GM23248 (cell line): ENCODE measurements around the gene TSGA10. TPM values are rescaled to one million over a fixed set of nuclear protein-coding genes. Genes with fewer than 3 reads are reported as not detected.
"Not testable (repeated sequence)": the region's sequence is repeated elsewhere in the genome, so short reads cannot be mapped to it uniquely, and the experiment has no call there.

ENCODE experiments used
- DNase-seq: peaks from one replicate; pipeline ENCODE4 v3.0.0-alpha.2; 2015
- H2AFZ ChIP-seq: fragments of 200-600 bp; sonication (generic); 2 replicates; pipeline ENCODE4 v1.6.1; 2016; ENCODE audit warnings: antibody characterized with exemption
- H3F3A ChIP-seq: fragments of 200-600 bp; sonication (generic); 2 replicates; pipeline ENCODE4 v1.6.1; 2016; ENCODE audit warnings: mild to moderate bottlenecking, antibody characterized with exemption, mixed run types; ENCODE audit not compliant: insufficient read depth
- H3K27ac ChIP-seq: fragments of 200-600 bp; sonication (generic); 2 replicates; pipeline ENCODE4 v1.5.1; 2016; ENCODE audit warnings: mild to moderate bottlenecking
- H3K27me3 ChIP-seq: fragments of 200-600 bp; sonication (generic); replicated peaks from 2 replicates; pipeline ENCODE4 v1.6.1; 2016; ENCODE audit warnings: mild to moderate bottlenecking; ENCODE audit not compliant: insufficient read depth
- H3K36me3 ChIP-seq: fragments of 200-600 bp; sonication (generic); 2 replicates; pipeline ENCODE4 v1.6.1; 2016; ENCODE audit warnings: low read depth, mild to moderate bottlenecking
- H3K4me1 ChIP-seq: fragments of 200-600 bp; sonication (generic); 2 replicates; pipeline ENCODE4 v1.6.1; 2016; ENCODE audit warnings: mild to moderate bottlenecking; ENCODE audit not compliant: insufficient read depth
- H3K4me2 ChIP-seq: fragments of 200-600 bp; sonication (generic); one replicate; pipeline ENCODE4 v1.6.1; 2016; ENCODE audit warnings: mild to moderate bottlenecking; ENCODE audit not compliant: unreplicated experiment
- H3K4me3 ChIP-seq: fragments of 200-600 bp; sonication (generic); 2 replicates; pipeline ENCODE4 v1.5.1; 2016; ENCODE audit warnings: mild to moderate bottlenecking
- H3K79me2 ChIP-seq: fragments of 200-600 bp; sonication (generic); 2 replicates; pipeline ENCODE4 v1.6.1; 2016; ENCODE audit warnings: mild to moderate bottlenecking; ENCODE audit not compliant: insufficient read depth
- H3K9ac ChIP-seq: fragments of 200-600 bp; sonication (generic); 2 replicates; pipeline ENCODE4 v1.6.1; 2016; ENCODE audit warnings: mild to moderate bottlenecking
- H3K9me2 ChIP-seq: fragments of 200-600 bp; sonication (generic); 2 replicates; pipeline ENCODE4 v1.6.1; 2016; ENCODE audit warnings: mixed run types, mild to moderate bottlenecking, moderate library complexity; ENCODE audit not compliant: insufficient read depth
- H3K9me3 ChIP-seq: fragments of 200-600 bp; sonication (generic); one replicate; pipeline ENCODE4 v1.6.1; 2017; ENCODE audit warnings: low read depth
- H4K20me1 ChIP-seq: fragments of 200-600 bp; sonication (generic); 2 replicates; pipeline ENCODE4 v1.6.0; 2016; ENCODE audit not compliant: insufficient read depth
- EZH2 ChIP-seq: fragments of 200-600 bp; sonication (generic); IDR thresholded peaks from 2 replicates; pipeline ENCODE4 v1.6.1; 2018; ENCODE audit warnings: antibody characterized with exemption, mild to moderate bottlenecking; ENCODE audit not compliant: insufficient read depth, poor library complexity, severe bottlenecking
- EZH2phosphoT487 ChIP-seq: fragments of 200-600 bp; sonication (generic); IDR thresholded peaks from 2 replicates; pipeline ENCODE4 v1.6.1; 2018; ENCODE audit warnings: antibody characterized with exemption, moderate library complexity, mild to moderate bottlenecking, low read depth; ENCODE audit not compliant: insufficient read depth
- WGBS, 2 experiments: methylation state at CpG; one replicate each; pipeline ENCODE4 v1.1.6; 2015 to 2017; ENCODE audit warnings: low lambda C conversion rate in 2 of 2, low coverage in 1 of 2; ENCODE audit errors: missing lambda C conversion rate in 2 of 2; 5-methylcytosine and 5-hydroxymethylcytosine counted together
- in situ Hi-C: fragments of 300-500 bp; cut with MboI; formaldehyde crosslinking; loops from 2 replicates; pipeline ENCODE4 v1.15.0; 2020
- polyA plus RNA-seq: library from polyadenylated mRNA; unstranded; fragments of >200 nt; fragmentation: Nextera tagmentation; extraction: Ambion mirVana; gene quantifications from 2 replicates; pipeline ENCODE4 v1.2.1, GENCODE V29; 2016
- total RNA-seq: library from RNA; depleted of rRNA; stranded (reverse); fragments of >200 nt; shearing (Covaris generic); gene quantifications from 2 replicates; pipeline ENCODE4 v1.2.3, GENCODE V29; 2014

The TSGA10 gene
- total and polyA plus RNA-seq, 2 experiments from 2014 or later, result 1.2 to 1.4 TPM

- WGBS, 2 experiments, result 44 to 55% methylated on average over 4 of the region's 4 CpGs
- no peak overlapping the region for H3K9ac ChIP-seq
- H3F3A ChIP-seq, result no peaks in the 10 kb centered on the region
- H3K27me3 ChIP-seq, result no peaks in the 10 kb centered on the region
- H3K36me3 ChIP-seq, result no peaks in the 10 kb centered on the region
- no peak overlapping the region for H3K27ac ChIP-seq
- H3K79me2 ChIP-seq, result no peaks in the 10 kb centered on the region
- H4K20me1 ChIP-seq, result no peaks in the 10 kb centered on the region
- H3K4me1 ChIP-seq, result no peaks in the 10 kb centered on the region
- no peak overlapping the region for H3K4me2 ChIP-seq
- H3K9me2 ChIP-seq, result no peaks in the 10 kb centered on the region
- in situ Hi-C loops, result no loop called here
- H3K4me3 ChIP-seq, result no peak overlapping the region
- H3K9me3 ChIP-seq, result no peaks in the 10 kb centered on the region
- no peak overlapping the region for H2AFZ ChIP-seq
- TF ChIP-seq EZH2 (no peak), EZH2phosphoT487 (no peak)
- DNase-seq, result no peak
These were observed 126.9 kb downstream of the TSGA10 start for GRCh38 chr2:99027856-99028255.

GRCh38 chr2:99000708-99001107 is 154.0 kb downstream of the TSGA10 start:
- 55 to 60% methylated on average over 10 of the region's 10 CpGs for WGBS, 2 experiments
- no peak for DNase-seq
- no peaks in the 10 kb centered on the region for H3F3A ChIP-seq
- H3K4me1 ChIP-seq, result no peaks in the 10 kb centered on the region
- TF ChIP-seq EZH2phosphoT487 (no peak), EZH2 (no peak)
- H3K4me3 ChIP-seq, result no peak overlapping the region
- H3K27ac ChIP-seq, result no peak overlapping the region
- H4K20me1 ChIP-seq, result no peaks in the 10 kb centered on the region
- in situ Hi-C loops, result no loop called here
- no peaks in the 10 kb centered on the region for H3K9me2 ChIP-seq
- H3K4me2 ChIP-seq, result no peak overlapping the region
- H3K27me3 ChIP-seq, result no peaks in the 10 kb centered on the region
- no peaks in the 10 kb centered on the region for H3K9me3 ChIP-seq
- H3K79me2 ChIP-seq, result no peaks in the 10 kb centered on the region
- no peak overlapping the region for H3K9ac ChIP-seq
- H3K36me3 ChIP-seq, result no peaks in the 10 kb centered on the region
- no peak overlapping the region for H2AFZ ChIP-seq

DNA sequence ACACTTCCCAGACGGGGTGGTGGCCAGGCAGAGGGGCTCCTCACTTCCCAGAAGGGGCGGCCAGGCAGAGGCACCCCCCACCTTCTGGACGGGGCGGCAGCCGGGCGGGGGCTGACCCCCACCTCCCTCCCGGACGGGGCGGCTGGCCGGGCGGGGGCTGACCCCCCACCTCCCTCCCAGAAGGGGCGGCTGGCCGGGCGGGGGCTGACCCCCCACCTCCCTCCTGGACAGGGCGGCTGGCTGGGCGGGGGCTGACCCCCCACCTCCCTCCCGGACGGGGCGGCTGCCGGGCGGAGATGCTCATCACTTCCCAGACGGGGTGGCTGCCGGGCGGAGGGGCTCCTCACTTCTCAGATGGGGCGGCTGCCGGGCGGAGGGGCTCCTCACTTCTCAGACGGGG is 166.0 kb downstream of the TSGA10 start:
- H3K4me1 ChIP-seq, H3K9me3 ChIP-seq, H3K4me2 ChIP-seq, H3K27me3 ChIP-seq, H4K20me1 ChIP-seq, H3K79me2 ChIP-seq, H3F3A ChIP-seq, H3K27ac ChIP-seq, H3K9ac ChIP-seq, H2AFZ ChIP-seq, H3K4me3 ChIP-seq, H3K9me2 ChIP-seq, in situ Hi-C loops, DNase-seq, H3K36me3 ChIP-seq: not testable (repeated sequence)
- 87% methylated on average over 25 of the region's 28 CpGs; no CpG with 5 or more reads in 1 of the 2 experiments for WGBS, 2 experiments

DNA sequence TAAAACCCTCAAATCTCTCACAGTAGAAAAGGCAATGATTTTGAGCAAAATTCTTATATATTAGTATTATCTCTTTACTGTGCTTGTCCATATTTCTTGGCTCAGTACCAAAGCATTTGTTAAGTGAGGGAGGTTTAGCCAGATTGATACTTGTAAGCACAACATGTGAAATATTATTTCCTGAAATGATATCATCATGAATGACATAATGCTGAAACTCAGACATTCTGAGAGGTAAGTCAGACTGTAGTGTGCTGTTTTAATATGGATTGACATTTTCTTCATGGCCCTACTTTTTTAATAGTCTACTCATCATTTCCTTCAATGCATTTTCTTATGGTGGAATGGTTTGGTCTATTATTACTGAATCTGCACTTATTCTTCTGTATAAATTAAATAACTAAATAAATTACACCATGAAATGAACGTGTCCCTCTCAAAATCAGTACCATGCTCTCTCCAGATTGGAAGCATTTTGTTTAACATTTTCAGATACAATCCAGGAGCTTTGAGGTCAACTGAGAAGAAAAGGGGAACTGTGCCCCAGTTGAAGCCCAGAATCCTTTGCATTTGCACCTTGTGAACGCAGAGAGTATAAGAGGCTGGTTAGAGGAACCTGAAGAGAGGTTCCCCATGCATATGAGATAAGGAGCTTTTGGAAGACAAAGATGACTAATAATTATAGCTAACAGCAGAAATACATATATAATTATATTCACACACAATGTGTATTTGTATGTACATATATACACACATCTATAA is 168.7 kb downstream of the TSGA10 start:
- Histone ChIP-seq H3K27ac (no peak overlapping the region), H3K4me1 (no peaks in the 10 kb centered on the region), H3K79me2 (no peaks in the 10 kb centered on the region), H3K9me3 (no peaks in the 10 kb centered on the region), H3K4me2 (no peak overlapping the region), H3K27me3 (no peaks in the 10 kb centered on the region), H3K36me3 (no peaks in the 10 kb centered on the region), H3K9ac (no peak overlapping the region), H3F3A (no peaks in the 10 kb centered on the region), H3K9me2 (no peaks in the 10 kb centered on the region), H2AFZ (no peak overlapping the region), H4K20me1 (no peaks in the 10 kb centered on the region), H3K4me3 (no peak overlapping the region)
- in situ Hi-C loops, result no loop called here
- no peak for DNase-seq
- WGBS, 2 experiments, result 38 to 39% methylated on average over 2 of the region's 2 CpGs
- TF ChIP-seq EZH2, result no peak
- TF ChIP-seq EZH2phosphoT487, result no peak

DNA sequence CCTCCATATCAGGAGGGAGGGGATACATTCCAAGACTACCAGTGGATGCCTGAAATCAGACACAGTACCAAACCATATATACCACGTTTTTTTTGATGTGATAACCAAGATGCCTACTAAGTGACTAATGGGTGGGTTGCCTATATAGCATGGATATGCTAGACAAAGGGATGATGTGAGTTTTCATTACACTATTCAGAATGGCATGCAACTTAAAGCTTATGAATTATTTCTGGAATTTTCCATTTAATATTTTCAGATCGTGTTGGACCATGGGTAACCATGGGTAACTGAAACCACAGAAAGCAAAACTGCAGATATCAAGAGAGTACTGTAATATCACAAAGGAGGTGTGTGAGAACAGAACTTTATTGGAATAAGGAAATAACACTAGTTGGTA is 179.1 kb downstream of the TSGA10 start:
- H3K4me1 ChIP-seq, result no peaks in the 10 kb centered on the region
- H3K27ac ChIP-seq, result no peak overlapping the region
- no peak overlapping the region for H3K4me3 ChIP-seq
- H4K20me1 ChIP-seq, result no peaks in the 10 kb centered on the region
- no peaks in the 10 kb centered on the region for H3K27me3 ChIP-seq
- no peaks in the 10 kb centered on the region for H3K79me2 ChIP-seq
- in situ Hi-C loops, result no loop called here
- H3K9me3 ChIP-seq, result no peaks in the 10 kb centered on the region
- no peak overlapping the region for H3K9ac ChIP-seq
- H3K9me2 ChIP-seq, result no peaks in the 10 kb centered on the region
- H3K36me3 ChIP-seq, result no peaks in the 10 kb centered on the region
- WGBS, 2 experiments, result 31 to 42% methylated on average over 2 of the region's 2 CpGs
- no peak for TF ChIP-seq EZH2
- TF ChIP-seq EZH2phosphoT487, result no peak
- H3F3A ChIP-seq, result no peaks in the 10 kb centered on the region
- DNase-seq, result no peak
- H2AFZ ChIP-seq, result no peak overlapping the region
- no peak overlapping the region for H3K4me2 ChIP-seq
